GM06990 (cell line): ENCODE results near the gene SLC25A38.

Source experiments
- DNase-seq: peaks from one replicate; pipeline ENCODE4 v3.0.0-alpha.2; 2011; ENCODE audit not compliant: insufficient read length; ENCODE audit errors: extremely low read depth
- H3K27me3 ChIP-seq: replicated peaks from 2 replicates; pipeline ENCODE4 v1.6.0; 2011; ENCODE audit warnings: low read length; ENCODE audit not compliant: control insufficient read depth, insufficient read depth
- H3K36me3 ChIP-seq: 2 replicates; pipeline ENCODE4 v1.5.1; 2011; ENCODE audit warnings: low read length; ENCODE audit not compliant: control insufficient read depth, insufficient read depth
- H3K4me3 ChIP-seq: replicated peaks from 2 replicates; pipeline ENCODE4 v1.5.1; 2011; ENCODE audit warnings: low read depth, mild to moderate bottlenecking, control low read depth, low read length
- TF ChIP-seq, protein P1 (sequence below): IDR thresholded peaks from 2 replicates; pipeline ENCODE4 v1.5.1; 2011; ENCODE audit warnings: low read length, control low read depth, mild to moderate bottlenecking, inconsistent platforms; ENCODE audit not compliant: insufficient read depth, poor library complexity, severe bottlenecking

The SLC25A38 gene

DNA sequence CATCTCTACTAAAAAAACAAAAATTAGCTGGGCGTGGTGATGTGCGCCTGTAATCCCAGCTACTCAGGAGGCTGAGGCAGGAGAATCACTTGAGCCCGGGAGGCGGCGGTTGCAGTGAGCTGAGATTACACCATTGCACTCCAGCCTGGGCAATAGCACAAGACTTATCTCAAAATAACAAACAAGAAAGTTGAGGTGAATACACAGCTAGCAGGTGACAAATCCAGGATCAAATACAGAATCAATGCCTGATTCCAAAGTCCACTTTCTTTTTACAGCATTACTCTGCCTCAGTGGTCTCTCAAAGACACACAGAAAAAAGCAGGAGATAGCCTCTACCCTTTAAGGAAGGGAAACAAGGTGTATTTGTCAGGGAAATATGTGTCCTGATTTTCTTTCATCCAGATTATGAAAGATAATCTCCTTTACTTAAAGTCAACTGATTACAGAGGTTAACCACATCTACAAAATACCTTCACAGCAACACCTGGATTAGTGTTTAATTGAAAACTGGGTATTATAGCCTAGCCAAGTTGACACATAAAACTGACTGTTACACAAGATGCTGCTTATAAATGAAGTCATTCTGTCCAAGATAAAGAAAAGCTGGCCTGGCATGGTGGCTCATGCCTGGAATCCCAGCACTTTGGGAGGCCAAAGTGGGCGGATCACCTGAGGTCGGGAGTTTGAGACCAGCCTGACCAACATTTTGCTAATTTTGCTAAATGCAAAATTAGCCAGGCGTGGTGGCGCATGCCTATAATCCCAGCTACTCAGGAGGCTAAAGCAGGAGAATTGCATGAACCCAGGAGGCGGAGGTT lies 4.0 kb upstream of the SLC25A38 start:
- TF ChIP-seq, protein P1, sequence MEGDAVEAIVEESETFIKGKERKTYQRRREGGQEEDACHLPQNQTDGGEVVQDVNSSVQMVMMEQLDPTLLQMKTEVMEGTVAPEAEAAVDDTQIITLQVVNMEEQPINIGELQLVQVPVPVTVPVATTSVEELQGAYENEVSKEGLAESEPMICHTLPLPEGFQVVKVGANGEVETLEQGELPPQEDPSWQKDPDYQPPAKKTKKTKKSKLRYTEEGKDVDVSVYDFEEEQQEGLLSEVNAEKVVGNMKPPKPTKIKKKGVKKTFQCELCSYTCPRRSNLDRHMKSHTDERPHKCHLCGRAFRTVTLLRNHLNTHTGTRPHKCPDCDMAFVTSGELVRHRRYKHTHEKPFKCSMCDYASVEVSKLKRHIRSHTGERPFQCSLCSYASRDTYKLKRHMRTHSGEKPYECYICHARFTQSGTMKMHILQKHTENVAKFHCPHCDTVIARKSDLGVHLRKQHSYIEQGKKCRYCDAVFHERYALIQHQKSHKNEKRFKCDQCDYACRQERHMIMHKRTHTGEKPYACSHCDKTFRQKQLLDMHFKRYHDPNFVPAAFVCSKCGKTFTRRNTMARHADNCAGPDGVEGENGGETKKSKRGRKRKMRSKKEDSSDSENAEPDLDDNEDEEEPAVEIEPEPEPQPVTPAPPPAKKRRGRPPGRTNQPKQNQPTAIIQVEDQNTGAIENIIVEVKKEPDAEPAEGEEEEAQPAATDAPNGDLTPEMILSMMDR: no peak
- Histone ChIP-seq H3K27me3 (no peaks in the 10 kb centered on the region), H3K4me3 (no peak overlapping the region), H3K36me3 (no peaks in the 10 kb centered on the region)
- DNase-seq: no peak

DNA sequence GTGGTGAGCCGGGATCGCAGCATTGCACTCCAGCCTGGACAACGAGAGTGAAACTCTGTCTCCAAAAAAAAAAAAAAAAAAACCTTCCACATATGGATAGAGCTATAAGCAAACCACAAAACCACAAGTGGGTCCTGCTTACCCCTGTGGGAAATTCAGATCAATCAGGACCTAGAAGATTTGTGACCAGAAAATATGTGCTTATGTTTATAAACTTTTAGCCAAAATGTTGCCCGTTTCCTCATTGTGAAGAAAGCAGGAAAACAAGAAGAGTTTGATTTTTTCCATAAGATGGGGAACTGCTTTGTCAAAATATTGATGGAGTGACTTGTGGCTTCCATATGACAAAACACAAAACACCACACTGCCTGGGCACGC lies 3.4 kb upstream of the SLC25A38 start:
- no peak overlapping the region for H3K4me3 ChIP-seq
- no peak for DNase-seq
- no peaks in the 10 kb centered on the region for H3K27me3 ChIP-seq
- TF ChIP-seq, protein P1: no peak
- H3K36me3 ChIP-seq: no peaks in the 10 kb centered on the region

DNA sequence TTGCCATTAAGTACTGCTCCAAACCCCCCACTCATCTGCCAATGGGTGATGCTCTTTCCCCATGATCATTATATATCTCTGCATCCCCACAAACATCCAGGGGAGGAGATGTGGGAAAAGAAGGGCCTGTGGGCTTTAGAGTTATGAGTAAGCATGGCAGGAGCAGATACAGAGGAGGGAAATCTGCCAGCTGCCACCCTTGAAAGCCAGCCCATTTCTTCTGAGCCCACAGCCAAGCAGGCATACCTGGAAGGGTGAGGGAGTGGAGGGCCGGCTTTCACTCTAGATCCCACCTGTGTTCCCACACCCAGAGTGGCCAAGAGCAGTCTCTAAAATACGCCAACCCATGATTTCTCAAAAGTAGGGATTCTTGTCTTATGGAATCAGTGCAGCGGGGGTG lies 1.7 kb upstream of the SLC25A38 start:
- Histone ChIP-seq H3K4me3 (no peak overlapping the region), H3K27me3 (no peaks in the 10 kb centered on the region), H3K36me3 (no peaks in the 10 kb centered on the region)
- DNase-seq: no peak
- TF ChIP-seq, protein P1: no peak

DNA sequence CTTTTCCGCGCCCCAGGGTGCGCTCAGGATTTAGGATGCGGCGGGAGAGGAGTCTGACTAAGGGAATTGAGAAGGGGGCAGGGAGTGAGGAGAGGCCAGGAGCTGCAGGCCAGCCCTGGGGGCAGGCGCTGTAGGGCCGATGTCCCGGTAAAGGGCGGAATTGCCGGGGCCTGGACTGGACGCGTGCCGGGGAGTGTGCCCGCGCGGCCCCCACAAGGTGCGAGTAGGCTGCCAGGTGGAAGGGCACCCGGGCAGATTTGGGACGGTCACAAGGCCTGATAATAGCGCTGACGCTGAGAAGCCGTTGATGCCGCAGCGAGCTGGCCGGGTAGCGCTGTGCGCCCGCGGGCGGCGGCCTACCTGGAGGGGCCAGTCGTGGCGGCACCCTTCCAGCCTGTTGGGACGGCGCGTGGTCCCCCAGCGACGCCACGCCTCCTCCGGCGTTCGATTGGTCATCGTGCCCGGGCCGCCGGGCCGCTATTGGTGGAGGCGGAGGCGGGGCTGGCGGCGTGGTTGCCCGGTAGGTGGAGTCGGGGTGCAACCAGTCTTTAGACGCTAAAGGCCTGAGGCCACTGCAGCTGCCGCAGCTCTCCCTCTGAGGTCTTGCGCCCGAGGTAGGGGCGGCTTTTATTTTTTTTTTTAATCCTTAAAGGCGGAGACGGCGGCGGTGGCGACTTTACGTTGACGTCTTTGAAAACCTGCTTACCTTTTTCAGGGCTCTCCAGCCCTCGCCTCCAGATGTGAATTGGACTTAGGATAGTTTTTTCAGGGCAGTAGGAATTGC lies 903 bp downstream of the SLC25A38 start:
- Histone ChIP-seq H3K27me3 (no peaks in the 10 kb centered on the region), H3K36me3 (no peaks in the 10 kb centered on the region), H3K4me3 (peak overlapping the region; percentile 93)
- DNase-seq: peak; percentile 98
- TF ChIP-seq, protein P1: no peak

DNA sequence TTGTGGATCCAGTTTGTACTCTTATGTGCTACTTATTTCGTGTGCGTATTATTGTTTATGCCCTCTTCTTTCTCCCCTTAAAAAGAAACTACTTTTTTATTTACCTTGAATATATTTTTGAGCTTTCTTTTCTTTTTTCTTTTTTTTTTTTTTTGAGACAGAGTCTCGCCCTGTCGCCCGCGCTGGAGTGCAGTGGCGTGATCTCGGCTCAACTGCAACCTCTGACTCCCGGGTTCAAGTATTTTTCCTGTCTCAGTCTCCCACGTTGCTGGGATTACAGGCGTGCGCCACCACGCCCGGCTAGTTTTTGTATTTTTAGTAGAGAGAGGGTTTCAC lies 1.5 kb downstream of the SLC25A38 start:
- H3K27me3 ChIP-seq: no peaks in the 10 kb centered on the region
- TF ChIP-seq, protein P1: no peak
- H3K36me3 ChIP-seq: no peaks in the 10 kb centered on the region
- no peak for DNase-seq
- peak overlapping the region; percentile 93 for H3K4me3 ChIP-seq
